ENCODE data around the gene HCN3. TPM values are rescaled to one million over a fixed set of nuclear protein-coding genes. Genes with fewer than 3 reads are reported as not detected.

Gene HCN3
- total and polyA plus RNA-seq, 2 of the 13 experiments (the other 11 are each of a cell fraction or from before 2014, with no cell fraction given): 2.4 to 10.2 TPM

DNA sequence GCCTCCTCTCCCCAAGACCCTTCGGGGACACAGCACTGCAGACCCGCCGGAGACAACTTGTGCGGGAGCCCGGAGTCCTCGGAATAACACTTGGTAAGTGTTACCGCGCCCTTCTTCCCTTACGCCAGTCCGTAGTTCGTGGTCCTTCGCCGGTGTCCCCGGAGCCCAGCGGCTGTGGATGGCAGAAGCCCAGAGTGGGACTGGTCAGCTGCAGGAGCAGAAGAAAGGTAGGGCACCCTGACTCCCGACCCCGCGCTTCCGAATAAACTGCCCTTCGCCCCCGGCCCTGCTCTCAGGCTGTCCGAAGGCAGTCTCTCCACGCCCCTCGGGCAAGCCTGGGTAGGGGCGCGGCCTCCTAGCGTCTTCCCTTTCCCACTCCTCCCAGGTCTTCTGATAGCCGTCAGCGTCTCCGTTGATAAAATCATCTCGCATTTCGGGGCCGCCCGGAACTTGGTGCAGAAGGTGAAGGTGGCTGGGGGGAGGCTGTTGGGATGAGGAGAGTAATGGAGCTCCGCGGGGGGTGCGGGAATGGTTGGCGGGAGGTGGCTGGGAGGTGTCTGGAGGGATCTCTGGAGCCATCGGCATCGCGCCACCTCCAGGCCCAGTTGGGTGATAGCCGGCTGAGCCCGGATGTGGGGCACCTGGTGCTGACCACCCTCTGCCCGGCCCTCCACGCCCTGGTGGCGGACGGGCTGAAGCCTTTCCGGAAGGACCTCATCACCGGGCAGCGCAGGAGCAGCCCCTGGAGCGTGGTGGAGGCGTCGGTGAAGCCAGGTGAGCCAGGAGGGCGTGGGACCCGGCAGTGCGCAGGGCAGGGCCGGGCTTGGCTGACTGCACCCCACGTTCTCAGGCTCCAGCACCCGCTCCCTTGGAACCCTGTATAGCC is 47.7 kb downstream of the HCN3 start (continued):
- TF ChIP-seq ZNF235 (CRISPR knock-in tag; IDR thresholded peaks at IDR 0.05; ENCODE audit: borderline replicate concordance): no peak
- peak; percentile 81; the same call in 1 of the 2 replicates for TF ChIP-seq ZNF607 (CRISPR knock-in tag; IDR thresholded peaks at IDR 0.05; ENCODE audit: borderline replicate concordance)
- TF ChIP-seq HDAC1 (CRISPR knock-in tag; IDR thresholded peaks at IDR 0.05): peak; percentile 55
- no peak for TF ChIP-seq PRMT3 (CRISPR knock-in tag; IDR thresholded peaks at IDR 0.05; ENCODE audit: borderline replicate concordance, low read depth)
- TF ChIP-seq, protein P1, sequence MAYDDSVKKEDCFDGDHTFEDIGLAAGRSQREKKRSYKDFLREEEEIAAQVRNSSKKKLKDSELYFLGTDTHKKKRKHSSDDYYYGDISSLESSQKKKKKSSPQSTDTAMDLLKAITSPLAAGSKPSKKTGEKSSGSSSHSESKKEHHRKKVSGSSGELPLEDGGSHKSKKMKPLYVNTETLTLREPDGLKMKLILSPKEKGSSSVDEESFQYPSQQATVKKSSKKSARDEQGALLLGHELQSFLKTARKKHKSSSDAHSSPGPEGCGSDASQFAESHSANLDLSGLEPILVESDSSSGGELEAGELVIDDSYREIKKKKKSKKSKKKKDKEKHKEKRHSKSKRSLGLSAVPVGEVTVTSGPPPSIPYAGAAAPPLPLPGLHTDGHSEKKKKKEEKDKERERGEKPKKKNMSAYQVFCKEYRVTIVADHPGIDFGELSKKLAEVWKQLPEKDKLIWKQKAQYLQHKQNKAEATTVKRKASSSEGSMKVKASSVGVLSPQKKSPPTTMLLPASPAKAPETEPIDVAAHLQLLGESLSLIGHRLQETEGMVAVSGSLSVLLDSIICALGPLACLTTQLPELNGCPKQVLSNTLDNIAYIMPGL (CRISPR knock-in tag; IDR thresholded peaks at IDR 0.05; ENCODE audit: borderline replicate concordance in 1 of 2, low read depth in 1 of 2): peak; percentile 75 to 77; a peak in 3 of 4 replicates
- TF ChIP-seq, protein P2, sequence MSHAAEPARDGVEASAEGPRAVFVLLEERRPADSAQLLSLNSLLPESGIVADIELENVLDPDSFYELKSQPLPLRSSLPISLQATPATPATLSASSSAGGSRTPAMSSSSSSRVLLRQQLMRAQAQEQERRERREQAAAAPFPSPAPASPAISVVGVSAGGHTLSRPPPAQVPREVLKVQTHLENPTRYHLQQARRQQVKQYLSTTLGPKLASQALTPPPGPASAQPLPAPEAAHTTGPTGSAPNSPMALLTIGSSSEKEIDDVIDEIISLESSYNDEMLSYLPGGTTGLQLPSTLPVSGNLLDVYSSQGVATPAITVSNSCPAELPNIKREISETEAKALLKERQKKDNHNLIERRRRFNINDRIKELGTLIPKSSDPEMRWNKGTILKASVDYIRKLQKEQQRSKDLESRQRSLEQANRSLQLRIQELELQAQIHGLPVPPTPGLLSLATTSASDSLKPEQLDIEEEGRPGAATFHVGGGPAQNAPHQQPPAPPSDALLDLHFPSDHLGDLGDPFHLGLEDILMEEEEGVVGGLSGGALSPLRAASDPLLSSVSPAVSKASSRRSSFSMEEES (CRISPR knock-in tag; IDR thresholded peaks at IDR 0.05): no peak
- TF ChIP-seq, protein P3, sequence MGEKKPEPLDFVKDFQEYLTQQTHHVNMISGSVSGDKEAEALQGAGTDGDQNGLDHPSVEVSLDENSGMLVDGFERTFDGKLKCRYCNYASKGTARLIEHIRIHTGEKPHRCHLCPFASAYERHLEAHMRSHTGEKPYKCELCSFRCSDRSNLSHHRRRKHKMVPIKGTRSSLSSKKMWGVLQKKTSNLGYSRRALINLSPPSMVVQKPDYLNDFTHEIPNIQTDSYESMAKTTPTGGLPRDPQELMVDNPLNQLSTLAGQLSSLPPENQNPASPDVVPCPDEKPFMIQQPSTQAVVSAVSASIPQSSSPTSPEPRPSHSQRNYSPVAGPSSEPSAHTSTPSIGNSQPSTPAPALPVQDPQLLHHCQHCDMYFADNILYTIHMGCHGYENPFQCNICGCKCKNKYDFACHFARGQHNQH (CRISPR knock-in tag; IDR thresholded peaks at IDR 0.05): peak; percentile 36; the same call in 1 of the 2 replicates
- TF ChIP-seq MAFG (CRISPR knock-in tag; IDR thresholded peaks at IDR 0.05): no peak
- no peak for TF ChIP-seq IKZF1 (IDR thresholded peaks at IDR 0.05)
- TF ChIP-seq, protein P4, sequence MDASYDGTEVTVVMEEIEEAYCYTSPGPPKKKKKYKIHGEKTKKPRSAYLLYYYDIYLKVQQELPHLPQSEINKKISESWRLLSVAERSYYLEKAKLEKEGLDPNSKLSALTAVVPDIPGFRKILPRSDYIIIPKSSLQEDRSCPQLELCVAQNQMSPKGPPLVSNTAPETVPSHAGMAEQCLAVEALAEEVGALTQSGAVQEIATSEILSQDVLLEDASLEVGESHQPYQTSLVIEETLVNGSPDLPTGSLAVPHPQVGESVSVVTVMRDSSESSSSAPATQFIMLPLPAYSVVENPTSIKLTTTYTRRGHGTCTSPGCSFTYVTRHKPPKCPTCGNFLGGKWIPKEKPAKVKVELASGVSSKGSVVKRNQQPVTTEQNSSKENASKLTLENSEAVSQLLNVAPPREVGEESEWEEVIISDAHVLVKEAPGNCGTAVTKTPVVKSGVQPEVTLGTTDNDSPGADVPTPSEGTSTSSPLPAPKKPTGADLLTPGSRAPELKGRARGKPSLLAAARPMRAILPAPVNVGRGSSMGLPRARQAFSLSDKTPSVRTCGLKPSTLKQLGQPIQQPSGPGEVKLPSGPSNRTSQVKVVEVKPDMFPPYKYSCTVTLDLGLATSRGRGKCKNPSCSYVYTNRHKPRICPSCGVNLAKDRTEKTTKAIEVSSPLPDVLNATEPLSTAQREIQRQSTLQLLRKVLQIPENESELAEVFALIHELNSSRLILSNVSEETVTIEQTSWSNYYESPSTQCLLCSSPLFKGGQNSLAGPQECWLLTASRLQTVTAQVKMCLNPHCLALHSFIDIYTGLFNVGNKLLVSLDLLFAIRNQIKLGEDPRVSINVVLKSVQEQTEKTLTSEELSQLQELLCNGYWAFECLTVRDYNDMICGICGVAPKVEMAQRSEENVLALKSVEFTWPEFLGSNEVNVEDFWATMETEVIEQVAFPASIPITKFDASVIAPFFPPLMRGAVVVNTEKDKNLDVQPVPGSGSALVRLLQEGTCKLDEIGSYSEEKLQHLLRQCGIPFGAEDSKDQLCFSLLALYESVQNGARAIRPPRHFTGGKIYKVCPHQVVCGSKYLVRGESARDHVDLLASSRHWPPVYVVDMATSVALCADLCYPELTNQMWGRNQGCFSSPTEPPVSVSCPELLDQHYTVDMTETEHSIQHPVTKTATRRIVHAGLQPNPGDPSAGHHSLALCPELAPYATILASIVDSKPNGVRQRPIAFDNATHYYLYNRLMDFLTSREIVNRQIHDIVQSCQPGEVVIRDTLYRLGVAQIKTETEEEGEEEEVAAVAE (CRISPR knock-in tag; IDR thresholded peaks at IDR 0.05; ENCODE audit: borderline replicate concordance): 0 out of 2 replicates have a peak, but pooled peaks have one; percentile 28
- TF ChIP-seq PAX8 (CRISPR knock-in tag; IDR thresholded peaks at IDR 0.05; ENCODE audit: borderline replicate concordance): no peak
- TF ChIP-seq ZNF644 (CRISPR knock-in tag; IDR thresholded peaks at IDR 0.05; ENCODE audit: low read depth): no peak
- TF ChIP-seq, protein P5, sequence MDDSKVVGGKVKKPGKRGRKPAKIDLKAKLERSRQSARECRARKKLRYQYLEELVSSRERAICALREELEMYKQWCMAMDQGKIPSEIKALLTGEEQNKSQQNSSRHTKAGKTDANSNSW (CRISPR knock-in tag; IDR thresholded peaks at IDR 0.05; ENCODE audit: borderline replicate concordance): no peak
- no peak for TF ChIP-seq SRSF4 (IDR thresholded peaks at IDR 0.05; ENCODE audit: low read depth, low read length, poor library complexity, severe bottlenecking)
- TF ChIP-seq, protein P6, sequence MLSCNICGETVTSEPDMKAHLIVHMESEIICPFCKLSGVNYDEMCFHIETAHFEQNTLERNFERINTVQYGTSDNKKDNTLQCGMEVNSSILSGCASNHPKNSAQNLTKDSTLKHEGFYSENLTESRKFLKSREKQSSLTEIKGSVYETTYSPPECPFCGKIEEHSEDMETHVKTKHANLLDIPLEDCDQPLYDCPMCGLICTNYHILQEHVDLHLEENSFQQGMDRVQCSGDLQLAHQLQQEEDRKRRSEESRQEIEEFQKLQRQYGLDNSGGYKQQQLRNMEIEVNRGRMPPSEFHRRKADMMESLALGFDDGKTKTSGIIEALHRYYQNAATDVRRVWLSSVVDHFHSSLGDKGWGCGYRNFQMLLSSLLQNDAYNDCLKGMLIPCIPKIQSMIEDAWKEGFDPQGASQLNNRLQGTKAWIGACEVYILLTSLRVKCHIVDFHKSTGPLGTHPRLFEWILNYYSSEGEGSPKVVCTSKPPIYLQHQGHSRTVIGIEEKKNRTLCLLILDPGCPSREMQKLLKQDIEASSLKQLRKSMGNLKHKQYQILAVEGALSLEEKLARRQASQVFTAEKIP (CRISPR knock-in tag; IDR thresholded peaks at IDR 0.05; ENCODE audit: borderline replicate concordance): no peak
- TF ChIP-seq ZNF709 (CRISPR knock-in tag; IDR thresholded peaks at IDR 0.05): no peak
